ENCODE measurements around the gene CAPN1.

DNA sequence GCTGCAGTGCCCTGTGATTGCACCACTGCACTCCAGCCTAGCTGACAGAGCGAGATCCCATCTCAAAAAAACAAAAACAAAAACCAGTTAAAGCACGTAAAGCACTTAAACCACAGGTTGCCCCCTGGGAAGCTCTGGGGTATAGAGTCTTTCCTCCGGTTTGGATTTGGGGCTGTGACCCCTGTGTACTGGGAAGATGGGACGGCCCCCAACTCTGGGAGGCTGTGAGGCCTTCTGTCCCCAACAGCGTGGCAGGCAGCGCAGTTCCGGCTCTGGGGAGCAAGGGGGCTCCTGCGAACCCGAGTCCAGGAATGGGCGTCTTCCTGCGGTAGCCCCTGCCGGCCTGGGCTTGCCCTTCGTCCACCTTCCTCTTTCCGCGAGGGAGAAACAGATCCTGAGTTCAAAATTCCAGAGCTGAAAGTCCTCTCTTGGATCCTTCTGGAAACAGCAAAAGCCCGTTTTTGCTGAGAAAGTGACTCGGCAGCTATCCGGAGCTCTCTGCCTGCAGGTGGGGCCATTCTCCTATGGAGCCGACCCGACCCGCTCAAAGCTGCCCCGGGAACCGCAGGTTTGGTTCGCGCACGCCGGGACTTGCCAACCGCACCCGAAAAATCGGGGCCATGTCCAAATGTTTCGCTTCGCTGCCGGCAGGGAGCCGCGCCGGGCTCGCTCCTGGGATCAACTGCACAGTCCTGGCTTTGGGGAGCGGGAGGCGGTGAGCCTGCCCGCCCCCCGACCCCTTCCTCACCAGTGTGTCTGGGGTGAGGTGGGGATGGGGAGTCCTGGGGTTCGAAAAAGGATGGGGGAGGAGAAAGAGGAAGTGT, 43.8 kb downstream of the CAPN1 start:
- TF ChIP-seq ZNF274 (IDR thresholded peaks at IDR 0.05; ENCODE audit: low read depth, low read length) (no peak), SUZ12 (IDR thresholded peaks at IDR 0.05; ENCODE audit: extremely low read depth, insufficient read depth, insufficient read length) (no peak), YY1 (IDR thresholded peaks at IDR 0.05; ENCODE audit: insufficient read depth, insufficient read length) (no peak)
